Measurements from ENCODE around the gene EBNA1BP2.

- TF ChIP-seq CTCF (IDR thresholded peaks at IDR 0.05; ENCODE audit: low read length) (no peak), EZH2phosphoT487 (IDR thresholded peaks at IDR 0.05; ENCODE audit: low read length) (no peak)
These were observed 12.3 kb upstream of the EBNA1BP2 start for GRCh38 chr1:43184388-43184787.
